NCI-H1436 (cell line): ENCODE data around the gene KCNQ1.
"Not testable (repeated sequence)": the region's sequence is repeated elsewhere in the genome, so short reads cannot be mapped to it uniquely, and the experiment has no call there.

Experiments used
- DNase-seq: peaks from one replicate; lab custom pipeline; 2025; lab: John Stamatoyannopoulos, UW

Gene KCNQ1

GRCh38 chr11:2592559-2593392, 148.0 kb downstream of the KCNQ1 start:
- DNase-seq = no peak

GRCh38 chr11:2593393-2593950, 148.7 kb downstream of the KCNQ1 start:
- DNase-seq = no peak

GRCh38 chr11:2594267-2594666, 149.5 kb downstream of the KCNQ1 start:
- DNase-seq = no peak

GRCh38 chr11:2595204-2595603, 150.4 kb downstream of the KCNQ1 start:
- no peak for DNase-seq

- no peak for DNase-seq
Observed at GRCh38 chr11:2599561-2600189, 154.9 kb downstream of the KCNQ1 start.

- no peak for DNase-seq
Observed at GRCh38 chr11:2609345-2609744, 164.5 kb downstream of the KCNQ1 start.

GRCh38 chr11:2612884-2613571, 168.2 kb downstream of the KCNQ1 start:
- no peak for DNase-seq

GRCh38 chr11:2621894-2622293, 177.1 kb downstream of the KCNQ1 start:
- DNase-seq = no peak

GRCh38 chr11:2625183-2625582, 180.4 kb downstream of the KCNQ1 start:
- DNase-seq = no peak

- no peak for DNase-seq
Observed at GRCh38 chr11:2630679-2631078, 185.9 kb downstream of the KCNQ1 start.

GRCh38 chr11:2631161-2631560, 186.4 kb downstream of the KCNQ1 start:
- no peak for DNase-seq

- not testable (repeated sequence) for DNase-seq
Observed at GRCh38 chr11:2639763-2640162, 195.0 kb downstream of the KCNQ1 start.

GRCh38 chr11:2641623-2642022, 196.8 kb downstream of the KCNQ1 start:
- DNase-seq = no peak

GRCh38 chr11:2643746-2644145, 198.9 kb downstream of the KCNQ1 start:
- DNase-seq = no peak

GRCh38 chr11:2644844-2645778, 200.3 kb downstream of the KCNQ1 start:
- DNase-seq = no peak

- no peak for DNase-seq
Observed at GRCh38 chr11:2645779-2646118, 200.9 kb downstream of the KCNQ1 start.

GRCh38 chr11:2647167-2647566, 202.4 kb downstream of the KCNQ1 start:
- DNase-seq = no peak

- no peak for DNase-seq
Observed at GRCh38 chr11:2647953-2648352, 203.1 kb downstream of the KCNQ1 start.

GRCh38 chr11:2649400-2649799, 204.6 kb downstream of the KCNQ1 start:
- no peak for DNase-seq

GRCh38 chr11:2649848-2650247, 205.0 kb downstream of the KCNQ1 start:
- DNase-seq = no peak

- DNase-seq = no peak
Observed at GRCh38 chr11:2650343-2650867, 205.6 kb downstream of the KCNQ1 start.
